Measurements from ENCODE around the gene MAN2B2.

MAN2B2 gene

GRCh38 chr4:6566391-6567190, 8.4 kb upstream of the MAN2B2 start:
- no peak for DNase-seq

GRCh38 chr4:6567218-6567617, 7.8 kb upstream of the MAN2B2 start:
- DNase-seq, result no peak

GRCh38 chr4:6568148-6568547, 6.8 kb upstream of the MAN2B2 start:
- DNase-seq, result no peak

- DNase-seq, result peak in 1 of 56 donors; percentile 33
Measured at GRCh38 chr4:6568689-6569332, 6.2 kb upstream of the MAN2B2 start.

- DNase-seq, result no peak
Measured at GRCh38 chr4:6571608-6572007, 3.4 kb upstream of the MAN2B2 start.

GRCh38 chr4:6573551-6573950, 1.4 kb upstream of the MAN2B2 start:
- no peak for DNase-seq

- no peak for DNase-seq
Measured at GRCh38 chr4:6573986-6574746, 823 bp upstream of the MAN2B2 start.

GRCh38 chr4:6575503-6576240, 683 bp downstream of the MAN2B2 start:
- no peak for DNase-seq

GRCh38 chr4:6576512-6576911, 1.5 kb downstream of the MAN2B2 start:
- DNase-seq, result no peak

GRCh38 chr4:6576932-6577331, 1.9 kb downstream of the MAN2B2 start:
- no peak for DNase-seq

- DNase-seq, result no peak
Measured at GRCh38 chr4:6577409-6577808, 2.4 kb downstream of the MAN2B2 start.

- DNase-seq, result no peak
Measured at GRCh38 chr4:6578221-6578620, 3.2 kb downstream of the MAN2B2 start.

GRCh38 chr4:6580353-6580752, 5.4 kb downstream of the MAN2B2 start:
- DNase-seq, result peak in 1 of 56 donors; percentile 26

GRCh38 chr4:6581566-6582121, 6.7 kb downstream of the MAN2B2 start:
- no peak for DNase-seq

GRCh38 chr4:6582889-6583490, 8.0 kb downstream of the MAN2B2 start:
- DNase-seq, result no peak

- no peak for DNase-seq
Measured at GRCh38 chr4:6584865-6585264, 9.9 kb downstream of the MAN2B2 start.

- DNase-seq, result no peak
Measured at GRCh38 chr4:6586715-6587325, 11.8 kb downstream of the MAN2B2 start.

- DNase-seq, result no peak
Measured at GRCh38 chr4:6589444-6589843, 14.5 kb downstream of the MAN2B2 start.

- DNase-seq, result no peak
Measured at GRCh38 chr4:6591313-6591712, 16.3 kb downstream of the MAN2B2 start.

GRCh38 chr4:6591781-6592180, 16.8 kb downstream of the MAN2B2 start:
- no peak for DNase-seq

Data from nucleus accumbens (tissue), 56 donors.